ENCODE results near the gene GLIS1.

Gene GLIS1

DNA sequence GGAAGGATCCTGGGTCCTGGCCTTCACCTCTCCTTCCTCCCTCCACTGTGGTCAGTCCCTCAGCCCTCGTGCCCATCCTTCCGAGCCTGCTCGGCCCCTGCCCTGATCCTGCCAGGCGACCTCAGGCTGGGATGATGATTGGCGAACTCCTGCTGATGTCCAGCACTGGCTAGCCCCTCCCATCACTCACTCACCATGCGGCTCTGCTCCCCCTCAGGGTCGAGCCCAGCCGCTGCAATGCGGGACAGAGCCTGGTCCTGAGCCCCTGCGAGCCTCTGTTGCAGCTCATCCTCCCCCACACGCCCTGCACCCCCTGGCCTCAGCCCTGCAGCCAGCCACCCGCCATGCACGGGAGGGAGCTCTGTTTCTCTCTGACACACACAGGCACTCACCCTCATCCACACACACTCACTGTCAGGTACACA lies 179.6 kb downstream of the GLIS1 start:
- no peaks in the 10 kb centered on the region for H3K27me3 ChIP-seq (ENCODE audit: insufficient read depth, low read length, poor library complexity, severe bottlenecking)
- H3K36me3 ChIP-seq (ENCODE audit: insufficient read depth, low read length): no peaks in the 10 kb centered on the region
- H3K4me3 ChIP-seq (ENCODE audit: low read length, poor library complexity, severe bottlenecking): no peak overlapping the region
- no peak overlapping the region for H3K9ac ChIP-seq (ENCODE audit: low read depth, low read length, poor library complexity, severe bottlenecking)
- peaks cover 16% of the 10 kb centered on the region for H3F3A ChIP-seq (ENCODE audit: low read depth)
- H3K4me2 ChIP-seq (ENCODE audit: low read depth, low read length, poor library complexity, severe bottlenecking): no peak overlapping the region
- TF ChIP-seq, protein P1, sequence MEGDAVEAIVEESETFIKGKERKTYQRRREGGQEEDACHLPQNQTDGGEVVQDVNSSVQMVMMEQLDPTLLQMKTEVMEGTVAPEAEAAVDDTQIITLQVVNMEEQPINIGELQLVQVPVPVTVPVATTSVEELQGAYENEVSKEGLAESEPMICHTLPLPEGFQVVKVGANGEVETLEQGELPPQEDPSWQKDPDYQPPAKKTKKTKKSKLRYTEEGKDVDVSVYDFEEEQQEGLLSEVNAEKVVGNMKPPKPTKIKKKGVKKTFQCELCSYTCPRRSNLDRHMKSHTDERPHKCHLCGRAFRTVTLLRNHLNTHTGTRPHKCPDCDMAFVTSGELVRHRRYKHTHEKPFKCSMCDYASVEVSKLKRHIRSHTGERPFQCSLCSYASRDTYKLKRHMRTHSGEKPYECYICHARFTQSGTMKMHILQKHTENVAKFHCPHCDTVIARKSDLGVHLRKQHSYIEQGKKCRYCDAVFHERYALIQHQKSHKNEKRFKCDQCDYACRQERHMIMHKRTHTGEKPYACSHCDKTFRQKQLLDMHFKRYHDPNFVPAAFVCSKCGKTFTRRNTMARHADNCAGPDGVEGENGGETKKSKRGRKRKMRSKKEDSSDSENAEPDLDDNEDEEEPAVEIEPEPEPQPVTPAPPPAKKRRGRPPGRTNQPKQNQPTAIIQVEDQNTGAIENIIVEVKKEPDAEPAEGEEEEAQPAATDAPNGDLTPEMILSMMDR (conservative IDR thresholded peaks at IDR 0.05; ENCODE audit: low read length): no peak
- no peak for TF ChIP-seq EZH2phosphoT487 (IDR thresholded peaks at IDR 0.05; ENCODE audit: borderline replicate concordance)
- H3K9me3 ChIP-seq (ENCODE audit: insufficient read depth, low read depth, low read length): no peaks in the 10 kb centered on the region
- H3K4me1 ChIP-seq (ENCODE audit: insufficient read depth, low read length, poor library complexity, severe bottlenecking): peaks cover 54% of the 10 kb centered on the region
- H3K79me2 ChIP-seq (ENCODE audit: insufficient read depth, low read length): no peaks in the 10 kb centered on the region
- no peak overlapping the region for H2AFZ ChIP-seq (ENCODE audit: low read length)
- no peaks in the 10 kb centered on the region for H4K20me1 ChIP-seq (ENCODE audit: insufficient read depth, low read length, poor library complexity, severe bottlenecking)
- no peaks in the 10 kb centered on the region for H3K9me2 ChIP-seq (replicated peaks; ENCODE audit: low read depth, low read length)

DNA sequence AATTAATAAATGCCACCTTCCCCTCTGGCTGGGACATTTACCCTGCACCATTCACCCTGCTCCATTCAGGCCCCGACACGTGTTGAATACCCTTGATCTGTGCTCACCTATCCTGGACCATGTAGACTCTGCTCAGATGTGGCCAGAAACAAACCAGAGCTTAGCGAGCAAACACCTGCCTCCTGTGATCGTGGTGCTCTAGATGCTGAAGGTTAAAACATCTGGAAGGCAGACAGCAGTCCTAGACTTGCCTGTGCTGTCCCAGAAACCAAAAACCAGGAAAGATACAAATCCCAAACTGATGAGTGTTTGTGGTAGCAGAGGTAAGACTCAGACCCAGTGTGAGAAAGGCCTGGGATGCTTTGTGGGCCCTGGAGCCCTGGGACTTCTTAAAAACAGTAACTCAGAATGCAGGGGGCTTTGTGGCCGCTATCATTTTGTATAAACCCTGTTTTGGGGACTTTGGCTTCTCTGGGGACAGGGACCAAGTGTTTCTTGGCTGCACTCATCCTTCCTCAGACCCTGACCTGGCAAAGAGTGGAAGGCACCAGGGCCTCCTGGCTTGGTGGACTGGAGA lies 180.1 kb downstream of the GLIS1 start:
- Histone ChIP-seq H3K9ac (ENCODE audit: low read depth, low read length, poor library complexity, severe bottlenecking) (no peak overlapping the region), H2AFZ (ENCODE audit: low read length) (no peak overlapping the region)

DNA sequence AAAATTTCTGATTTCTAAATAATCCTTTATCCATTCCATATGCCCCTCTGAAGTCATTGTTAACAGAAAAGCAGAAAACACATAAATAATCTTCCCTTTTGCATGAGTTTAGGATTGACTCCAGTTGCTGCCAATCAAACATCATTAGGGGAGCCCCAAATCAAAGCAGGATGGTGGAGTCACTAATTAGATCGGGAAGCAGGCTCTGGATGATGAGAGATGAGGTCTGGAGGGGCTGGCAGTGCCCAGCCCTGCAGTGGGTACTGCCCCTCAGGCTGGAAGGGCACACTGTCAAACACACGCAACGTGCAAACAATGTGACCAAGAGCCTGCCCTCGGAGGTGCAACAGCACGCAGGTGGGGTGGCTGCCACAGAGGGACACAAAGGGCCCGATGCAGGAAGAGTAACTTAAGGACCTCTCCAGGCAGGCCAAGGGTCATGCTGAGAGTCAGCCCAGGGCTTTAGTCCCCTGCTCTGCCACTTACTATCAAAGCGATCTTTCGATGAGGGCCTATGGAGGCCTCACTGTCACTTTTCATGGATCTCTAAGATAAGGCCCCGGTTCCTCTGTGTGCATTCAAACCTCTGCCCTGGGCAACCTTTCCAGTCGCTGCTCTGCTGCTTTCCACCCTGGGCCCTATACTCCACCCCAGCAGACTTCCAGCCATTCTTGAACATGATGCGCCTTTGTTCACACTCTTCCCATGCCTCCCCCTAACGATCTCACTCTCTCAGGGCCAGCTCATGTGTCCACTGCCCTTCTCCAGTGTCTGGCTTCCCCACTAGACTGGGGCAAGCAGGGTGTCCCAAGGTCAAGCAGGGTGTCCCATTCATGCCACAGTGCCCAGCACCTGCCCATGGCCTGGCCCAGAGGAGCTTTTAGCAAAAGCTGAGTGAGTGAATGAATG lies 180.9 kb downstream of the GLIS1 start:
- peaks cover 54% of the 10 kb centered on the region for H3K4me1 ChIP-seq (ENCODE audit: insufficient read depth, low read length, poor library complexity, severe bottlenecking)
- no peaks in the 10 kb centered on the region for H3K9me3 ChIP-seq (ENCODE audit: insufficient read depth, low read depth, low read length)
- no peaks in the 10 kb centered on the region for H3K9me2 ChIP-seq (replicated peaks; ENCODE audit: low read depth, low read length)
- H3K36me3 ChIP-seq (ENCODE audit: insufficient read depth, low read length): no peaks in the 10 kb centered on the region
- TF ChIP-seq EZH2phosphoT487 (IDR thresholded peaks at IDR 0.05; ENCODE audit: borderline replicate concordance): no peak
- TF ChIP-seq, protein P1 (conservative IDR thresholded peaks at IDR 0.05; ENCODE audit: low read length): no peak
- H3F3A ChIP-seq (ENCODE audit: low read depth): peaks cover 4% of the 10 kb centered on the region; the same call in 1 of the 2 replicates
- no peaks in the 10 kb centered on the region for H3K79me2 ChIP-seq (ENCODE audit: insufficient read depth, low read length)
- no peak overlapping the region for H3K4me2 ChIP-seq (ENCODE audit: low read depth, low read length, poor library complexity, severe bottlenecking)
- H3K9ac ChIP-seq (ENCODE audit: low read depth, low read length, poor library complexity, severe bottlenecking): no peak overlapping the region
- no peak overlapping the region for H2AFZ ChIP-seq (ENCODE audit: low read length)
- no peaks in the 10 kb centered on the region for H4K20me1 ChIP-seq (ENCODE audit: insufficient read depth, low read length, poor library complexity, severe bottlenecking)
- H3K27me3 ChIP-seq (ENCODE audit: insufficient read depth, low read length, poor library complexity, severe bottlenecking): no peaks in the 10 kb centered on the region
- no peak overlapping the region for H3K4me3 ChIP-seq (ENCODE audit: low read length, poor library complexity, severe bottlenecking)

More for the DNA sequence above, 180.1 kb downstream of the GLIS1 start:
- no peaks in the 10 kb centered on the region for H4K20me1 ChIP-seq (ENCODE audit: insufficient read depth, low read length, poor library complexity, severe bottlenecking)
- no peaks in the 10 kb centered on the region for H3K36me3 ChIP-seq (ENCODE audit: insufficient read depth, low read length)
- peaks cover 54% of the 10 kb centered on the region for H3K4me1 ChIP-seq (ENCODE audit: insufficient read depth, low read length, poor library complexity, severe bottlenecking)
- no peak for TF ChIP-seq EZH2phosphoT487 (IDR thresholded peaks at IDR 0.05; ENCODE audit: borderline replicate concordance)
- TF ChIP-seq, protein P1 (conservative IDR thresholded peaks at IDR 0.05; ENCODE audit: low read length): no peak
- no peaks in the 10 kb centered on the region for H3K27me3 ChIP-seq (ENCODE audit: insufficient read depth, low read length, poor library complexity, severe bottlenecking)
- H3K4me3 ChIP-seq (ENCODE audit: low read length, poor library complexity, severe bottlenecking): no peak overlapping the region
- no peak overlapping the region for H3K4me2 ChIP-seq (ENCODE audit: low read depth, low read length, poor library complexity, severe bottlenecking)
- H3K9me3 ChIP-seq (ENCODE audit: insufficient read depth, low read depth, low read length): no peaks in the 10 kb centered on the region
- no peaks in the 10 kb centered on the region for H3K9me2 ChIP-seq (replicated peaks; ENCODE audit: low read depth, low read length)
- H3F3A ChIP-seq (ENCODE audit: low read depth): peaks cover 12% of the 10 kb centered on the region
- no peaks in the 10 kb centered on the region for H3K79me2 ChIP-seq (ENCODE audit: insufficient read depth, low read length)
